Liver (tissue), 9 donors: ENCODE data around the gene PYROXD2. TPM values are rescaled to one million over a fixed set of nuclear protein-coding genes. Genes with fewer than 3 reads are reported as not detected.

Source experiments
- DNase-seq: peaks from one replicate; pipeline ENCODE4 v3.0.0-alpha.2; 2017; ENCODE audit warnings: low spot score
- H3K27ac ChIP-seq, 2 donors: one replicate each; pipeline ENCODE4 v1.7.0; 2013; ENCODE audit warnings: inconsistent platforms in 2 of 2, low read length in 2 of 2, control low read depth in 1 of 2, low read depth in 1 of 2, mild to moderate bottlenecking in 1 of 2
- H3K27me3 ChIP-seq, 4 donors: one replicate each; pipeline versions ENCODE4 v1.6.1 to v1.7.0; 2013; ENCODE audit warnings: low read length in 3 of 4, inconsistent platforms in 1 of 4, mild to moderate bottlenecking in 1 of 4, moderate library complexity in 1 of 4; ENCODE audit not compliant: control insufficient read depth in 4 of 4, insufficient read depth in 4 of 4
- H3K36me3 ChIP-seq, 4 donors: one replicate each; pipeline versions ENCODE4 v1.6.1 to v1.7.0; 2013; ENCODE audit warnings: low read length in 3 of 4, mild to moderate bottlenecking in 3 of 4, low read depth in 1 of 4, moderate library complexity in 1 of 4; ENCODE audit not compliant: control insufficient read depth in 4 of 4, insufficient read depth in 3 of 4
- H3K4me1 ChIP-seq, 4 donors: one replicate each; pipeline versions ENCODE4 v1.6.1 to v1.7.0; 2013; ENCODE audit warnings: low read length in 3 of 4, mild to moderate bottlenecking in 3 of 4, moderate library complexity in 1 of 4; ENCODE audit not compliant: control insufficient read depth in 4 of 4, insufficient read depth in 4 of 4
- H3K4me3 ChIP-seq, 3 donors: one replicate each; pipeline versions ENCODE4 v1.6.1 to v1.7.0; 2013; ENCODE audit warnings: low read length in 3 of 3, control low read depth in 1 of 3, low read depth in 1 of 3, mild to moderate bottlenecking in 1 of 3
- H3K9ac ChIP-seq, 2 donors: one replicate each; pipeline ENCODE4 v1.7.0; 2013; ENCODE audit warnings: low read length in 2 of 2, mild to moderate bottlenecking in 2 of 2, moderate library complexity in 2 of 2, control low read depth in 1 of 2, low read depth in 1 of 2
- H3K9me3 ChIP-seq, 4 donors: one replicate each; pipeline versions ENCODE4 v1.6.1 to v1.7.0; 2013; ENCODE audit warnings: low read length in 3 of 4; ENCODE audit not compliant: control insufficient read depth in 4 of 4
- ATF3 ChIP-seq: IDR thresholded peaks from 2 replicates; pipeline ENCODE4 v1.6.1; 2016; ENCODE audit warnings: antibody characterized with exemption
- EGR1 ChIP-seq, 2 donors: IDR thresholded peaks; 2 replicates each; pipeline ENCODE4 v1.6.1; 2016 to 2018; ENCODE audit warnings: antibody characterized with exemption in 2 of 2, low read depth in 2 of 2
- FOXA1 ChIP-seq: IDR thresholded peaks from 2 replicates; pipeline ENCODE4 v1.6.1; 2016; ENCODE audit warnings: antibody characterized with exemption
- FOXA2 ChIP-seq: IDR thresholded peaks from 2 replicates; pipeline ENCODE4 v1.6.1; 2016; ENCODE audit warnings: antibody characterized with exemption
- GABPA ChIP-seq, 2 donors: IDR thresholded peaks in 1 of 2; conservative IDR thresholded peaks in 1 of 2; 2 replicates each; pipeline ENCODE4 v1.6.1; 2016; ENCODE audit warnings: antibody characterized with exemption in 2 of 2, mild to moderate bottlenecking in 1 of 2, moderate library complexity in 1 of 2
- HNF4A ChIP-seq, 2 donors: conservative IDR thresholded peaks; 2 replicates each; pipeline ENCODE4 v1.6.1; 2016; ENCODE audit warnings: antibody characterized with exemption in 2 of 2, mild to moderate bottlenecking in 2 of 2
- HNF4G ChIP-seq: IDR thresholded peaks from 2 replicates; pipeline ENCODE4 v1.6.1; 2016; ENCODE audit warnings: antibody characterized with exemption
- JUND ChIP-seq, 2 donors: IDR thresholded peaks; 2 replicates each; pipeline ENCODE4 v1.6.1; 2016; ENCODE audit warnings: antibody characterized with exemption in 2 of 2
- MAX ChIP-seq: IDR thresholded peaks from 2 replicates; pipeline ENCODE4 v1.6.1; 2016; ENCODE audit warnings: antibody characterized with exemption
- NR2F2 ChIP-seq: IDR thresholded peaks from 2 replicates; pipeline ENCODE4 v1.6.1; 2016; ENCODE audit warnings: antibody characterized with exemption
- RAD21 ChIP-seq, 2 donors: IDR thresholded peaks; 2 replicates each; pipeline ENCODE4 v1.6.1; 2016; ENCODE audit warnings: antibody characterized with exemption in 2 of 2, mild to moderate bottlenecking in 2 of 2
- RXRA ChIP-seq, 2 donors: IDR thresholded peaks; 2 replicates each; pipeline ENCODE4 v1.6.1; 2017 to 2018; ENCODE audit warnings: antibody characterized with exemption in 2 of 2, mild to moderate bottlenecking in 1 of 2
- SP1 ChIP-seq: IDR thresholded peaks from 2 replicates; pipeline ENCODE4 v1.6.1; 2018; ENCODE audit warnings: antibody characterized with exemption, mild to moderate bottlenecking
- TAF1 ChIP-seq: conservative IDR thresholded peaks from 2 replicates; pipeline ENCODE4 v1.6.1; 2016; ENCODE audit warnings: antibody characterized with exemption, mild to moderate bottlenecking
- WGBS: extraction: QIAGEN DNeasy Blood & Tissue Kit; methylation state at CpG from one replicate; pipeline ENCODE4 v1.1.7; 2013; 5-methylcytosine and 5-hydroxymethylcytosine counted together
- polyA plus RNA-seq, 2 donors: library from polyadenylated mRNA; stranded (reverse) in 1 of 2; unstranded in 1 of 2; fragments of 200-250 nt in 1 of 2; fragments of >200 nt in 1 of 2; fragmentation: Nextera tagmentation in 1 of 2; extraction: Ambion mirVana in 1 of 2; gene quantifications; one replicate each; pipeline versions ENCODE4 v1.2.1 to v1.2.3, GENCODE V29; 2013 to 2015
- total RNA-seq, 2 donors: library from RNA; depleted of rRNA; stranded (reverse); fragments of >200 nt; gene quantifications; one replicate each; pipeline ENCODE4 v1.2.3, GENCODE V29; 2014
- TF ChIP-seq, protein P1 (sequence below): IDR thresholded peaks from 2 replicates; pipeline ENCODE4 v1.6.1; 2016; ENCODE audit warnings: antibody characterized with exemption
- TF ChIP-seq, protein P2 (sequence below): IDR thresholded peaks from 2 replicates; pipeline ENCODE4 v1.6.1; 2016; ENCODE audit warnings: antibody characterized with exemption, mild to moderate bottlenecking
- TF ChIP-seq, protein P3 (sequence below): fragments of 150-350 bp; IDR thresholded peaks from 2 replicates; pipeline ENCODE4 v1.5.1; 2017; ENCODE audit warnings: improper control_type of control experiment, low read depth, low read length; ENCODE audit not compliant: missing input control
- donor health status: healthy.
- donor health status: healthy.
- donor health status: healthy.
- donor health status: healthy.
- donor health status: healthy.

PYROXD2 gene
- total and polyA plus RNA-seq, 4 donors = 2.3 to 9.0 (median 4.5) TPM

DNA sequence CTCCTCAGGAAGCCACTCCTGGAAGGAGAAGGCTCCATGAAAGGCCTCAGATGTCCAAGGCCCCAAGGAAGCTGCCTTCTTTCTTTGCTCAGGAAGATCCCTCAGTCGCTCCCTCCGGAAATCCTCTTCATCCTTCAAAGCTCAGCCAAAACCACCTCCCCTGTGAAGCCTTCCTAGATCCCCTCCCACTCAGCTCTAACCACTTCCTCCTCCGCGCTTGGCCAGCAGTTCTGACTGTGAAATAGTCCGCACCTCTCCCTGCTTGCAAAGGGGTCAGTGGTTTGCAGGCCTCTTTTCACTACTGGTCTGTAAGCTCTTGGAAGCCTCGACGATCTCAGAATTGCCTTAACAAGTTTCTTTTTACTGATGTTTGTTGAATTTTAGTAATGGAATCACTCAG, 23.9 kb downstream of the PYROXD2 start:
- no peaks in the 10 kb centered on the region for H3K4me1 ChIP-seq
- 80% methylated on average over 7 of the region's 7 CpGs for WGBS
- H3K36me3 ChIP-seq = peaks cover 0 to 16% (median 0%) of the 10 kb centered on the region in 4 donors
- H3K9ac ChIP-seq = no peak overlapping the region
- no peak for DNase-seq
- no peak overlapping the region for H3K27ac ChIP-seq
- H3K27me3 ChIP-seq = no peaks in the 10 kb centered on the region
- H3K4me3 ChIP-seq = no peak overlapping the region
- TF ChIP-seq, protein P1, sequence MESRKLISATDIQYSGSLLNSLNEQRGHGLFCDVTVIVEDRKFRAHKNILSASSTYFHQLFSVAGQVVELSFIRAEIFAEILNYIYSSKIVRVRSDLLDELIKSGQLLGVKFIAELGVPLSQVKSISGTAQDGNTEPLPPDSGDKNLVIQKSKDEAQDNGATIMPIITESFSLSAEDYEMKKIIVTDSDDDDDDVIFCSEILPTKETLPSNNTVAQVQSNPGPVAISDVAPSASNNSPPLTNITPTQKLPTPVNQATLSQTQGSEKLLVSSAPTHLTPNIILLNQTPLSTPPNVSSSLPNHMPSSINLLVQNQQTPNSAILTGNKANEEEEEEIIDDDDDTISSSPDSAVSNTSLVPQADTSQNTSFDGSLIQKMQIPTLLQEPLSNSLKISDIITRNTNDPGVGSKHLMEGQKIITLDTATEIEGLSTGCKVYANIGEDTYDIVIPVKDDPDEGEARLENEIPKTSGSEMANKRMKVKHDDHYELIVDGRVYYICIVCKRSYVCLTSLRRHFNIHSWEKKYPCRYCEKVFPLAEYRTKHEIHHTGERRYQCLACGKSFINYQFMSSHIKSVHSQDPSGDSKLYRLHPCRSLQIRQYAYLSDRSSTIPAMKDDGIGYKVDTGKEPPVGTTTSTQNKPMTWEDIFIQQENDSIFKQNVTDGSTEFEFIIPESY = no peak
- TF ChIP-seq, protein P2, sequence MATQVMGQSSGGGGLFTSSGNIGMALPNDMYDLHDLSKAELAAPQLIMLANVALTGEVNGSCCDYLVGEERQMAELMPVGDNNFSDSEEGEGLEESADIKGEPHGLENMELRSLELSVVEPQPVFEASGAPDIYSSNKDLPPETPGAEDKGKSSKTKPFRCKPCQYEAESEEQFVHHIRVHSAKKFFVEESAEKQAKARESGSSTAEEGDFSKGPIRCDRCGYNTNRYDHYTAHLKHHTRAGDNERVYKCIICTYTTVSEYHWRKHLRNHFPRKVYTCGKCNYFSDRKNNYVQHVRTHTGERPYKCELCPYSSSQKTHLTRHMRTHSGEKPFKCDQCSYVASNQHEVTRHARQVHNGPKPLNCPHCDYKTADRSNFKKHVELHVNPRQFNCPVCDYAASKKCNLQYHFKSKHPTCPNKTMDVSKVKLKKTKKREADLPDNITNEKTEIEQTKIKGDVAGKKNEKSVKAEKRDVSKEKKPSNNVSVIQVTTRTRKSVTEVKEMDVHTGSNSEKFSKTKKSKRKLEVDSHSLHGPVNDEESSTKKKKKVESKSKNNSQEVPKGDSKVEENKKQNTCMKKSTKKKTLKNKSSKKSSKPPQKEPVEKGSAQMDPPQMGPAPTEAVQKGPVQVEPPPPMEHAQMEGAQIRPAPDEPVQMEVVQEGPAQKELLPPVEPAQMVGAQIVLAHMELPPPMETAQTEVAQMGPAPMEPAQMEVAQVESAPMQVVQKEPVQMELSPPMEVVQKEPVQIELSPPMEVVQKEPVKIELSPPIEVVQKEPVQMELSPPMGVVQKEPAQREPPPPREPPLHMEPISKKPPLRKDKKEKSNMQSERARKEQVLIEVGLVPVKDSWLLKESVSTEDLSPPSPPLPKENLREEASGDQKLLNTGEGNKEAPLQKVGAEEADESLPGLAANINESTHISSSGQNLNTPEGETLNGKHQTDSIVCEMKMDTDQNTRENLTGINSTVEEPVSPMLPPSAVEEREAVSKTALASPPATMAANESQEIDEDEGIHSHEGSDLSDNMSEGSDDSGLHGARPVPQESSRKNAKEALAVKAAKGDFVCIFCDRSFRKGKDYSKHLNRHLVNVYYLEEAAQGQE = no peak
- no peak for TF ChIP-seq MAX
- no peak for TF ChIP-seq EGR1 (IDR thresholded peaks at IDR 0.05; ENCODE audit: low read depth in 2 of 2)
- TF ChIP-seq FOXA1 = no peak
- TF ChIP-seq, protein P3, sequence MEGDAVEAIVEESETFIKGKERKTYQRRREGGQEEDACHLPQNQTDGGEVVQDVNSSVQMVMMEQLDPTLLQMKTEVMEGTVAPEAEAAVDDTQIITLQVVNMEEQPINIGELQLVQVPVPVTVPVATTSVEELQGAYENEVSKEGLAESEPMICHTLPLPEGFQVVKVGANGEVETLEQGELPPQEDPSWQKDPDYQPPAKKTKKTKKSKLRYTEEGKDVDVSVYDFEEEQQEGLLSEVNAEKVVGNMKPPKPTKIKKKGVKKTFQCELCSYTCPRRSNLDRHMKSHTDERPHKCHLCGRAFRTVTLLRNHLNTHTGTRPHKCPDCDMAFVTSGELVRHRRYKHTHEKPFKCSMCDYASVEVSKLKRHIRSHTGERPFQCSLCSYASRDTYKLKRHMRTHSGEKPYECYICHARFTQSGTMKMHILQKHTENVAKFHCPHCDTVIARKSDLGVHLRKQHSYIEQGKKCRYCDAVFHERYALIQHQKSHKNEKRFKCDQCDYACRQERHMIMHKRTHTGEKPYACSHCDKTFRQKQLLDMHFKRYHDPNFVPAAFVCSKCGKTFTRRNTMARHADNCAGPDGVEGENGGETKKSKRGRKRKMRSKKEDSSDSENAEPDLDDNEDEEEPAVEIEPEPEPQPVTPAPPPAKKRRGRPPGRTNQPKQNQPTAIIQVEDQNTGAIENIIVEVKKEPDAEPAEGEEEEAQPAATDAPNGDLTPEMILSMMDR = no peak
- TF ChIP-seq RAD21 (IDR thresholded peaks at IDR 0.05) = no peak
- no peak for TF ChIP-seq NR2F2
- TF ChIP-seq SP1 = no peak
- no peak for TF ChIP-seq TAF1
- TF ChIP-seq HNF4A (conservative IDR thresholded peaks at IDR 0.05) = no peak
- TF ChIP-seq RXRA (IDR thresholded peaks at IDR 0.05) = no peak
- H3K9me3 ChIP-seq = no peaks in the 10 kb centered on the region

GRCh38 chr10:98390406-98390805, 24.6 kb downstream of the PYROXD2 start:
- Histone ChIP-seq H3K36me3 (peaks cover 0 to 17% (median 0%) of the 10 kb centered on the region in 4 donors), H3K9me3 (no peaks in the 10 kb centered on the region), H3K4me3 (no peak overlapping the region), H3K27me3 (no peaks in the 10 kb centered on the region), H3K27ac (no peak overlapping the region), H3K4me1 (no peaks in the 10 kb centered on the region), H3K9ac (no peak overlapping the region)
- 100% methylated on average over 4 of the region's 4 CpGs for WGBS
- no peak for DNase-seq
- no peak for TF ChIP-seq JUND (IDR thresholded peaks at IDR 0.05)
- no peak for TF ChIP-seq TAF1
- no peak for TF ChIP-seq HNF4G
- TF ChIP-seq FOXA2 = no peak
- TF ChIP-seq SP1 = no peak
- no peak for TF ChIP-seq ATF3
- no peak for TF ChIP-seq MAX
- TF ChIP-seq, protein P2 = no peak
- TF ChIP-seq NR2F2 = no peak
- no peak for TF ChIP-seq RAD21 (IDR thresholded peaks at IDR 0.05)
- no peak for TF ChIP-seq GABPA (IDR thresholded peaks at IDR 0.05 in 1 of 2, conservative IDR thresholded peaks at IDR 0.05 in 1 of 2)
- TF ChIP-seq, protein P1 = no peak
